Measurements from ENCODE around the gene NEXMIF.
"Not testable (repeated sequence)": the region's sequence is repeated elsewhere in the genome, so short reads cannot be mapped to it uniquely, and the experiment has no call there.

The NEXMIF gene

DNA sequence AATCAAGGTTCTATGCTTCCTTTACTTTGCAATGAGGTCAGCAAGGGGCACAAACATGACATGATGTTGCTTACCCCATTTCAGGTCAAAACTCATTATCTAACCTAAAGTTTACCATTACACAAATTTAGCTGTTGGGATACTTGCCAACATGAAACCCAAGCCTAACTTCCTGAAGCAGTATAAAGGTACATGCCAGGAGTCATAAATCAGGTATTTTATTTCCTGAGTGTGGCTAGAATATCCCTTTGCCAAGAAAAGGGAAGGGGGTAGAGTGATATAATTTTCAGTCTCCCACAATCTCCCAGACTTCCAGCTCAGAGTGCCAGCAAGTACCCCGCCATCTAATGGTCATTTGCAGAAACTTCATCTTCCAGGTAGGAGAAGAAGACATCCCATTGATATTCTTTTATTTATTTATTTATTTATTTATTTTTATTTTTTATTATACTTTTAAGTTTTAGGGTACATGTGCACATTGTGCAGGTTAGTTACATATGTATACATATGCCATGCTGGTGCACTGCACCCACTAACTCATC is 136.6 kb downstream of the NEXMIF start:
- DNase-seq (ENCODE audit: low read depth): no peak

DNA sequence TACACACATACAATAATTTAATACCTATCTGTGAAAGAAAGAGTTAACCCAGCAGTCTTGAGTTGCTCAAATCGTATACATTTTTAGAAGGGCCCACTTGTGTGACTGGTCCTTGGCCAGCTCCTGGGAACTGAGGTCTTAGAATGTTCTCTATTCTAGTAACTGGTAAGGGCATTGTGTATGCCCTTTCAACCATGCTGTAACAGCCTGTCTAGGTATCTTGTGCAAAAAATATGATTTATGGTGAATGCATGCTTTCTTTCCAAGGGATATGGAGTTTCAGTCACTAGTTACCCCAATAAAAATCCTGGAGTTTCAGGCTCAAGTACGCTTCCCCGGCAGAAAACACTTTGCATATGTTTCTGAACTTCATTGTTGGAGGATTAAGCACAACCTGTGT is 140.6 kb downstream of the NEXMIF start:
- no peak for DNase-seq (ENCODE audit: low read depth)

DNA sequence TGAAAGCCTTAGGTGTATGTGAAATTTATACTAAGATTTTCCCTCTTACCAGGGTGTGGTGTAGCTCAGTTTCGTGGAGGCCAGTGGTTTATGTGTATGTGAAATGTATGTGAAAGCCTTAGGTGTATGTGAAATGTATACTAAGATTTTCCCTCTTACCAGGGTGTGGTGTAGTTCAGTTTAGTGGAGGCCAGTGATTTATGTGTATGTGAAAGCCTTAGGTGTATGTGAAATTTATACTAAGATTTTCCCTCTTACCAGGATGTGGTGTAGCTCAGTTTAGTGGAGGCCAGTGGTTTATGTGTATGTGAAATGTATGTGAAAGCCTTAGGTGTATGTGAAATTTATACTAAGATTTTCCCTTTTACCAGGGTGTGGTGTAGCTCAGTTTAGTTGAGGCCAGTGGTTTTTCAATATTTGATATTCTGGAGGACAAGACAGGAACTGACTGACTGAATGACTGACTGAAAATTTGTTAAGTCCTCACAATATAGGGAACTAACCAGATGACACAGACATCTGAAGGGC is 143.7 kb downstream of the NEXMIF start:
- no peak for DNase-seq (ENCODE audit: low read depth)

DNA sequence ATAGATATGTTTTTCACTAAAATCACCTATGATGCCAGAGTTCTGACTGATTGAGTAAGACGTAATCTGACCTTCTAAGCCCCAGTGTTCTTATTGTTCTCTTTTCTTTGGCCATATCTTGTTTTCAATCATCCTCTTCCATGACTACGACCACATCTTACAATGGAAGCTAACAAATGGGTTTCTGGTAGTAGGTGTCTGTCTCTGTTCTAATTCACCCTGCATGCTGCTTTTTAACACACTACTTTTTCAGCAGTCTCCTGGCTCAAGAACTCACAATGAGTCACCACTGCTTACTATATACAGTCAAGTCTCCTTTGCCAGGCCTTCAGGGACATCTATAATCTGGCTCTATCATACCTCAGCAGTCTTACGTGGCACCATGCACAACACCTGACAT is 146.1 kb downstream of the NEXMIF start:
- DNase-seq (ENCODE audit: low read depth): no peak

DNA sequence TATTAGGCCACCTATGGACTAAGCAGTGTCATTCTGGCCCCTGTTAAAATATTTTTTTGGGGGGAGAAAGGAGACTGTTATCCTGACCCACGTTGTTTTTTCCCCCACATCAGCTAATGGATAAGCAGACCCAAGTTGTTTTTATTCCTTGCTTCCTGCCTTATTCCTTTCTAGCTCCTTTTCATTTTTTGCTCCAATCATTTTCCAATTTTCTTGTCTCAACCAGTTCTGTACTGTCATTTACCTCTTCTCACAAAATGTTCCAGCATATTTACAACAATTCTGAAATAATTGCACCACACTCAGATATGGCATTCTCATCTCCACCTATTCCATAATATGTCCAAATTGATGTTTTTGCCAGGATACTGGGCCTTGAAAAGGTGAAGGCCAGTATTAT is 150.3 kb downstream of the NEXMIF start:
- DNase-seq (ENCODE audit: low read depth): no peak

DNA sequence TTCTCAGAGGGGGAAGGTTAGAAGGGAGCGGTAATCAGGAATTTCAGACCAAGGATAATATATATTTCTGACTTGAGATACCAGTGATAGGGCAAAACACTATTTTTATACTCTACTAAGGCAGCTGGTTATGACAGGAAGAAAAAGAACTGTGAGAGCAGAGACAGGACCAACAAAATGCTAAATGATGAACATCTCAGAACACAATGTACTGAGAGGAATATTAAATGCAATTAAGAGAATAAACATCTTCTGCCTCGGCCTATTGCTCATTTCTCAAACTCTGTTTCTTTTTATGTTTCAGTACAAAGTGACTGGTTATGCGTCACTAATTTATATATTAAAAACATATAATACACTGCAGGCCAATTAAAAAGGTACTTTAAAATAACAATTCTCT is 188.8 kb downstream of the NEXMIF start:
- no peak for DNase-seq (ENCODE audit: low read depth)

DNA sequence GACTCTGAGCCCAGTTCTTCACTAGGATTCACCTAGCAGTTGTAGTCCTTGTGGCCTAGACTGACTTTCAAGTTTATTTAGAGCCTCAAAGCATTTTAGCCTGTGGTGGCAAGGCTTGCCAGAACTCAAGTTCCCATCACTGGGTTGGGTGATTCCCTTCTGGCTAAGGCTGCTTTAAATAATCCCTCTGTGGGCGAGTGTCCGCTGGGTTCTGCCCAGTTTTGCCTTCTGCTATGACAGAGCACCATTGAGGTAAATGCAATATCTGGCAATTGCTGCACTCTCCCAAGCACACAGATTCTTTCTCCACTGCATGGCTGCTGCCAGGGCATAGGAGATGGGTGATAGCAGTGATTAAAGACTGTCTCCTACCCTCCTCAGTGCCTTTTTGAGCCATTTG is 220.0 kb downstream of the NEXMIF start:
- no peak for DNase-seq (ENCODE audit: low read depth)

DNA sequence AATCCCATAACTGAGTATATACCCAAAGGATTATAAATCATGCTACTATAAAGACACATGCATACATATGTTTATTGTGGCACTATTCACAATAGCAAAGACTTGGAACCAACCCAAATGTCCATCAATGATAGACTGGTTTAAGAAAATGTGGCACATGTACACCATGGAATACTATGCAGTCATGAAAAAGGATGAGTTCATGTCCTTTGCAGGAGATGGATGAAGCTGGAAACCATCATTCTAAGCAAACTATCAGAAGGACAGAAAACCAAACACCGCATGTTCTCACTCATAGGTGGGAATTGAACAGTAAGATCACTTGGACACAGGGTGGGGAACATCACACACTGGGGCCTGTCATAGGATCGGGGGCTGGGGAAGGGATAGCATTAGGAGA is 223.9 kb downstream of the NEXMIF start:
- not testable (repeated sequence) for DNase-seq (ENCODE audit: low read depth)

DNA sequence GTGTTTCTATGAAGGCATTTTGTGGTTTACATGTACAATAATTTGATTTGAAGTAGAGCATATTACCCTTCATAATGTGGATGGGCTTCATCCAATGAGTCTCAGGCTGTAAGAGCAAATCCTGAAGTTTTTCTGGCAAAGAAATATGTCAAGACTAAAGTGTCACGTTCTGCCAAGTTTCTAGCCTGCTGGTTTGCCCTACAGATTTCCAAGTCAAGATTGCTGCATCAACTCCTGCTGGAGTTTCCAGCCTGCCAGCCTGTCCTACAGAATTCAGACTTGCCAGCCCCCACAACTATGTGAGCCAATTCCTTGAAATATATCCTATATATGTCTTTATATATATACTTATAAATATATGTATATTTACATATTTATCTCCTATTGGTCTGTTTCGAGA is 240.8 kb downstream of the NEXMIF start:
- no peak for DNase-seq (ENCODE audit: low read depth)

Data from amniotic epithelial cell (primary cell).